Measurements from ENCODE around the gene C2orf72.

DNA sequence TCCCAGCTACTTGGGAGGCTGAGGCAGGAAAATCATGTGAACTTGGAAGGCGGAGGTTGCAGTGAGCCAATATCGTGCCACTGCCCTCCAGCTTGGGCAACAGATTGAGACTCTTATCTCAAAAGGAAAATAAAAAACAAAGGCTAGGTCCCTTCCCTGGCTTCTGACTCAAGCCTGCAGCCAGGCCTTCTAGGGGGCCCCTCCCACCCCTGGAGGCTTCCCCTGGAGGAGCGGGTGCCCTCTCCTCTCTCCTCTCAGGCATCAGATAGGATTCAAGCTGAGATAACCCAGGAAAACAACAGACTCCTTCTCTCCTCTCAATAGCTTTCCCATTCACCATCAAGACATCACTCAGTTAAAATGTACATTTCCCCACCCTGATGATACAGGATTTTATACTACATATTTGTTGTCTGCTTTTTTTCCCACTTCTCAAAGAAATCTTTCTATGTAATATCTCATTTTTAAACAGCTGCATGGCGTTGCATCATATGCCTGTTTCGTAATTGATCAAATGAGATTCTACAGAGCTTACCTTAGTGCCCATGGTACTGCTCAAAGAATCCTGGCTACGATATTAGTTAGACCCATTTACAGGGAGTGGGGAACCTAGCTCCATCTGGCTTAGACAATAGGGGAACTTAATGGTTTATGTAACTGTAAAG, 20.6 kb upstream of the C2orf72 start:
- TF ChIP-seq, protein P1, sequence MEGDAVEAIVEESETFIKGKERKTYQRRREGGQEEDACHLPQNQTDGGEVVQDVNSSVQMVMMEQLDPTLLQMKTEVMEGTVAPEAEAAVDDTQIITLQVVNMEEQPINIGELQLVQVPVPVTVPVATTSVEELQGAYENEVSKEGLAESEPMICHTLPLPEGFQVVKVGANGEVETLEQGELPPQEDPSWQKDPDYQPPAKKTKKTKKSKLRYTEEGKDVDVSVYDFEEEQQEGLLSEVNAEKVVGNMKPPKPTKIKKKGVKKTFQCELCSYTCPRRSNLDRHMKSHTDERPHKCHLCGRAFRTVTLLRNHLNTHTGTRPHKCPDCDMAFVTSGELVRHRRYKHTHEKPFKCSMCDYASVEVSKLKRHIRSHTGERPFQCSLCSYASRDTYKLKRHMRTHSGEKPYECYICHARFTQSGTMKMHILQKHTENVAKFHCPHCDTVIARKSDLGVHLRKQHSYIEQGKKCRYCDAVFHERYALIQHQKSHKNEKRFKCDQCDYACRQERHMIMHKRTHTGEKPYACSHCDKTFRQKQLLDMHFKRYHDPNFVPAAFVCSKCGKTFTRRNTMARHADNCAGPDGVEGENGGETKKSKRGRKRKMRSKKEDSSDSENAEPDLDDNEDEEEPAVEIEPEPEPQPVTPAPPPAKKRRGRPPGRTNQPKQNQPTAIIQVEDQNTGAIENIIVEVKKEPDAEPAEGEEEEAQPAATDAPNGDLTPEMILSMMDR (conservative IDR thresholded peaks at IDR 0.05), result no peak
- no peak for TF ChIP-seq EZH2 (IDR thresholded peaks at IDR 0.05; ENCODE audit: low read depth)

Data from PC-9 (cell line).